HG02642 (cell line): Measurements from ENCODE around the gene CACNG6.
"Not testable (repeated sequence)": the region's sequence is repeated elsewhere in the genome, so short reads cannot be mapped to it uniquely, and the experiment has no call there.

Experiments used
- ATAC-seq: cut with Tn5 transposase; IDR thresholded peaks from one replicate; pipeline ENCODE4 v1.9.1; 2021; ENCODE audit warnings: mild to moderate bottlenecking; ENCODE audit not compliant: unreplicated experiment, poor library complexity

CACNG6 gene, protein sequence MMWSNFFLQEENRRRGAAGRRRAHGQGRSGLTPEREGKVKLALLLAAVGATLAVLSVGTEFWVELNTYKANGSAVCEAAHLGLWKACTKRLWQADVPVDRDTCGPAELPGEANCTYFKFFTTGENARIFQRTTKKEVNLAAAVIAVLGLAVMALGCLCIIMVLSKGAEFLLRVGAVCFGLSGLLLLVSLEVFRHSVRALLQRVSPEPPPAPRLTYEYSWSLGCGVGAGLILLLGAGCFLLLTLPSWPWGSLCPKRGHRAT

DNA sequence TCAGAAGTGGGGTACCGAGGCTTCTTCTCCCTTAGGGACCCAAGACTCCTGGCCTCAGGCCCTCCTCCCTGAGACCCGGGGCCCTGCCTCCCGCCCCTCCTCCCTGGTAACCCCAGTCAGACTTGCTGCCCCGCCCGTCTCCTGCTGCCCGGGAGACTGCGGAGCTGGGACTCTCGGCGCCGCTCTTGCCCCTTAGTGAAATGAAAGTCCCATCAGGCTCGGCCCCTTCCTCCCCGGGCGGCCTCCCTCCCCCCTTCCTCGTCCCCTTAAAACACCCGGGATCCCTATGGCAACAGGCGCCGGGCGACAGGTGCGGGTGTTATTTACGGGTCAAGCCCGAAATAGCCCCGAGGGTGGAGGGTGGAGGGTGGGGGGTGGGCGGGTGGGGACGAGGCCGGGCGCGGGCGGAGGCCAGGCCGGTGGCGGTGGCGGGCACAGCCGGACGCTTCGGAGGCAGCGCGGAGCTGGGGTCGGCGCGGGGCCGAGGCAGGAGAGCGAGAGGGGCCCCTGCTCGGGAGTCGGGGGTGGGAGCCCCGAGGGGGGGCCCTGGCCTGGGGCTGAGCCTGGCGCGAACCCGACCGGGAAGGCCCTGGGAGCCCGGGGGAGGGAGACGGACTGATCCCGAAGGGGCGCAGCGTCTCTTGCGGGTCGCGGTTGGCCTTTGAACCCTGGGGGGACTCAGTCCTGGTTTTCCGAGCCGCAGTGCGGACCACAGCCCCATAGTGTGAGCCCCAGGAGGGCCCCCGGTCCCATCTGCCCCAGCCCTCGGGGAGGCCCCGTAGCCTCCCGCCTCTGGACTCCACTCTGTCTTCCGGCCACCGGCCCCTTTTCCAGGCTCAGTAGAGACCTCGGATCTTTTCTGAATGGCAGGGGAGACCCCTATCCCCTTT lies at the start of gene CACNG6:
CACNG6 (plus strand) TSS at position 414 of the 890 bp plus-strand sequence. CDS start 1,241 bp downstream, outside the sequence.
- no peak for ATAC-seq

DNA sequence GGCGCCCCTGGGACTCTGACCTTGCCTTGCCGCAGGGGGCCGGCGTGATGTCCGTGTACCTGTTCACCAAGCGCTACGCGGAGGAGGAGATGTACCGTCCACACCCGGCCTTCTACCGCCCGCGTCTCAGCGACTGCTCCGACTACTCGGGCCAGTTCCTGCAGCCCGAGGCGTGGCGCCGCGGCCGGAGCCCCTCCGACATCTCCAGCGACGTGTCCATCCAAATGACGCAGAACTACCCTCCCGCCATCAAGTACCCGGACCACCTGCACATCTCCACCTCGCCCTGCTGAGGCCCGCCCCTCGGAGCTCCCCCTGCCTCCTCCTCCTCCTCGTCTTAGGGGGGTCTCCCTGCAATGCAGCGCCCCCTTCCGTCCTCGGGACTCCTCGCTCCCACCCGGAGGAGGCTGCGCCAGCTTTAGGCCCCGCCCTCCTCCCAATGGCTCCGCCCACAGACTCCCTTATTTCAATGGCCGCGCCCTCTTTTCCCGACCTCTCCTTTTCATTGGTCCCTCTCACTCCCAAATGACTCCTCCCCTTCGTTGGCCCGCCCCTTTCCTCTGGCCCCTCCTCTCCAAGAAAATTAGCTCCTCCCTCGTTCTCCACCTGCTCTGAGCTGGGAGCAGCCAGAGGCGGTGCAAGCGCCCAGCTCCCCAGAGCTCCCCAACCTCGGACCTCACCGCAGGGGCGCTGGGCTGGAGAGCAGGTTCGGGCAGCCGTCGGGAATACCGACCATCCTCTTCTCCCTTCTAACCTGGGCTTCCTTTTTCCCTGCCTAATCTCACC lies 49.2 kb upstream of the CACNG6 start:
- ATAC-seq, result no peak

DNA sequence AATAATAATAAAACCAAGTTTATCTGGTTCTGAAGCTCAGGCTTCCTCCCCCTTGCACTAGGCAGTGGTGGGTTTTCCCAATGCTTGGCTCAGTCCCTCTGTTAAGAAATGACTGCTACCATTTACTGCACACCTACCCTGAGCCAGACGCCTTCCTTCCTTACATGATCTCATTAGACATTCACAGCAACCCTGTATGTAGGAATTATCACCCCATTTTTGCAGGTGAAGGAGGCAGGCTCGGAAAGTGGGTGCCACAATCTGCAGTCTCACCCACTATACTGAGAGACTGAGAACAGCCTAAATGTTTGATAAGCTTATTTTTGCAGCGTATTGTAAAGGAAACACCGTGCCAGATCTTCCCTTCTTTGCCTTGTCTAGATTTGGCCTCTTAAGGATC lies 47.0 kb upstream of the CACNG6 start:
- no peak for ATAC-seq

DNA sequence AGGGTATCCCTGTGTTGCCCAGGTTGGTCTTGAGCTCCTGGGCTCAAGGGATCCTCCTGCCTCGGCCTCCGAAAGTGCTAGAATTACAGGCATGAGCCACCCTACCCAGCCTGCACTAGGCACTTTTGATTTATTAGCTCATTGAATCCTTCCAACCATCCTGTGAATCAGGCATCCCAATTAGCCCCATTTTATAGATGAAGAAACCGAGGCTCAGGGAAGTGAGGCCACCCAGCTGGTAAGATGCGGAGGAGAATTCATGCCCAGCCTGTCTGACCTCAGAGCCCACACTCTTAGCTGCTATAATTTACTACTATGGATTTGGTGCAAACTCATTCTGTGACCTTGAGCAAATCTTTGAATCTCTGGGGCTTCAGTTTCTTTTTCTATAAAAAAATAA lies 46.5 kb upstream of the CACNG6 start:
- ATAC-seq, result no peak

DNA sequence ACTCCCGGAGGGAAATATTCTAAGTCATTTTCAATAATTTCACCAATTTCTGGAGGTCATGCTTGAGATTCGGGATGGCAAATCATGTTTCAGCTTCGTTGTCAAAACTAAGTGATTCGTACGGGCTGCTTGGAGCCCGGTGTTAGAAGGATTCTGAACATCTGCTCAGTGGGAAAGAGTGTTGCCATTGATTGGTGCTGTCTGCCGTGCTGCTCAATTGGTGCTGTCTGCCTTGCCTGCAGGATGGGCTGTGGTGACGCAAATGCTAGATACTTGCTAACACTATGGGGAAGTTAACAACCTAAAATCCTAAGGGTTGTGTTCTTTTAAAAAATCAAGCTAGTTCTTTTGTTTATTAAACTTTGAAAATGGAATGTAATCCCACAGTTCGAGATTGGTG lies 46.0 kb upstream of the CACNG6 start:
- no peak for ATAC-seq

DNA sequence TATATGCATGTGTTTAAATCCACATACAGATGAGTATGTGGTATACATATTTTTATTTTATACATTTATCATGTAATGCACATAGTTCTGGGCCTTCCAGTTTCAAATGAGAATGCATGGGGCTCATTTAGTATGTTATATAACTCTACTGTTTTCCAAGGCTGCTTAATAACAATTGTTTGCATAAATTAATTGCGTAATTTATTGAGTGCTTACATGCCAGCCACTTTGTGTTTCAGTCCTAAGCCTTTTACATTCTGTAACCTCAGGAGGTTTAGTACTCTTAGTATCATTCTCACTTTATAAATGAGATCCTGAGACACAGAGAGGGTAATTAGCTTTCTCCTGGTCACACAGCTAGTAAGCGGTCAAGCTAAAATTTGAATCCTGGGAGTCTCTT lies 45.4 kb upstream of the CACNG6 start:
- no peak for ATAC-seq

DNA sequence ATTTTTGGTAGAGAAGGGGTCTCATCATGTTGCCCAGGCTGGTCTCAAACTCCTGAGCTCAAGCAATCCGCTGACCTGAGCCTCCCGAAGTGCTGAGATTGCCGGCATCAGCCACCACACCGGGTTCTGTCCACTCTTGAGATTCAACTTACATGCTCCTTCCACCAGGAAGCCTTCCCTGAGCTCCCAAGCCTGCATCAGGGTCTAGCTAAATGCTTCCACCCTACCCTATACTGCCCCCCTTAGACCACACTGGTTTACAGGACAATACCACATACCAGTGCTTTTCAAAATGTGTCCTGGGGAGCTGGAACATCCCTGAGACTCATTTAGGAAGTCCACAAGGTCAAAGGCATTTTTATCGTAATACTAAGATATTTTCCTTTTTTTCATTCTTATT lies 43.8 kb upstream of the CACNG6 start:
- no peak for ATAC-seq

DNA sequence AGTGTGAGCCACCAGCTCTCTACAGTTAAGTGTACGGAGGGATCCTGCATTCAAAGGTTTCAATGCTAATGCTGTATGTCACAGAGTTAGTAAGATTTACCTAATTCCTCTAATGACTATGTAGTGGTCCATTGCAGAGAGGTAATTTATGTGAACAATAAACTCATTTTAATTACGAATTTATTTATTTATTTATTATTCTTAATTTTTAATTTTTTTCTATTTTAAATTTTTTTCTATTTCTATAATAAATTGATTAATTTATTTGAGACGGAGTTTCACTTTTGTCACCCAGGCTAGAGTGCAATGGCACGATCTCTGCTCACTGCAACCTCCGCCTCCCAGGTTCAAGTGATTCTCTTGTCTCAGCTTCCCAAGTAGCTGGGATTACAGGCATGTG lies 42.8 kb upstream of the CACNG6 start:
- ATAC-seq, result not testable (repeated sequence)

DNA sequence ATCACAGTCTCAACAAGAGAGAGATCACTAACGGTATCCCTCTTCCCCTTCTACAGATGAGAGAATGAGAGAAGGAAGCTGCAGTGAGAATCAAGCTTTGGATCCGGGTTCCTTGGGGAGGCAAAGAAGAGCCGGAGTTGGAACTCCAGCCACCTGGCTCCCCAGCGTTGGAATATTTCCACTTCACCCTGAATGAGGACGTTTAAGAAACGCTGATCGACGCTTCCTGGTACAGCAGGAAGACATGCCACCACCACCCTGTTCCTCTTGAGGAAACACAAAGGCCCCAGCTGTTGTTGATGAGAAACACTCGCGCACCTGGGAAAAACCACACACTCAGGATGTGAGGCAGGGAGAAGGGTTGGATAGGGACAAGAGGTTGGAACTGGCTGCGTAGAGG lies 40.0 kb upstream of the CACNG6 start:
- ATAC-seq, result no peak

DNA sequence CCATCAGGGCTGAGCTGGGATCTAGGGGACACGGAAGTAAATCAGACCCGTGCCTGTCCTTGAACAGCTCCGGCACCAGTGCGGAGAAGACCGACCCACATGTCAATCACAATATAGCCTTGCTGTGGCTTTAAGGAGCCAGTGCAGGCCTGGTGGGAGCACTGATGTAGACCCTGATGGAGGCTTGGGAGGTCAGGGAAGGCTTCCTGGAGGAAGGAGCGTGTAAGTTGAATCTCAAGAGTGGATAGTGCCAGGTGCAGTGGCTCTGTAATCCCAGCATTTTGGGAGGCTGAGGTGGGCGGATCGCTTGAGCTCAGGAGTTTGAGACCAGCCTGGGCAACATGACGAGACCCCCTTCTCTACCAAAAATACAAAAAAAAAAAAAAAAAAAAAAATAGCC lies 39.5 kb upstream of the CACNG6 start:
- ATAC-seq, result no peak

DNA sequence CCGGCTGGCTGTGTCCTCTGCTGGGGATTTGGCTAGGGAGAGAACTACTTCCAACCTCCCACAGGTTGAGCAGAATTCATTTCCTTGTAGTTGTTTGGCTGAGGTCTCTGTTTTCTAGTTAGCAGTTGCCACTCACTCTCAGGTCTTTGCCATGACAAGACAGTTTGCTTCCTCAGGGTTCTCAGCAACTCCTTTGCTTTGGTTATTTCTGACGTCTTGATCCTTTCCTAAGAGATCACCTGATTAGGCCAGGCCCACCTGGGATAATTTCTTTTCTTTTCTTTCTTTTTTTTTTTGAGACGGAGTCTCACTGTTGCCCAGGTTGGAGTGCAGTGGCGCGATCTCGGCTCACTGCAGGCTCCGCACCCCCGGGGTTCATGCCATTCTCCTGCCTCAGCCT lies 38.1 kb upstream of the CACNG6 start:
- ATAC-seq, result no peak

DNA sequence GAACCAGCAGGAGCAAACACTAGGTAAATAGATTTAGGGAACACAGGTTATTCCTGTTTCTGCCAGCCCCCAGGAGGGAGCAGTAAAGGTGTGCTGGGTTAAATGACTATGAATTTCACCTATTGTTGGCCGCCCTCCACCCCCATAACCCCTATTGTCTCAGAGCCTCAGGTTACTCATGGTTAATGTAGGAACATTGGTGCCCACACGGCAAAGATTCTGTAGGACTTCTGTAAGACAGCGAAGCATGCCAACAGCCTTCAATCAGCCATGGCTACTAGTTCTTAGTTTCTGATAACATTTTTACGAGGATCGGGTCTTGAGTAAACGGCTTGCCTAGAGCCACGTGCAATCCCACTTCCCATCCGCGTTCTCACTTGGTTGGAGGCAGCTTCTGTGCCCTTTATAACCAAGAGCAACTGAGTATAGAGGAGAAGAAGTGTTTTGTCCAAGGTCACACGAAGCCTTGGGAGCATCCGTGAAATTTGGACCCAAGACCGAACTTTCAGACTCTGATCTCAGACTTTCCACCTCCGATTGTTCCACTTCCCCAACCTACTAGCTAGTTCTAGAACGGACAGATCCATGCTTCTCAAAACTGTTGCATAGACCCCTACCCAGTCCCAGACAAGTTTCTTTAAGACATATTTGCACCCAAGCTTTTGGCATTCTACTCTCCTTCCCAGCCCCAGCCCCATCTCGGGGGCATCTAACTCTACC lies 33.8 kb upstream of the CACNG6 start:
- no peak for ATAC-seq

DNA sequence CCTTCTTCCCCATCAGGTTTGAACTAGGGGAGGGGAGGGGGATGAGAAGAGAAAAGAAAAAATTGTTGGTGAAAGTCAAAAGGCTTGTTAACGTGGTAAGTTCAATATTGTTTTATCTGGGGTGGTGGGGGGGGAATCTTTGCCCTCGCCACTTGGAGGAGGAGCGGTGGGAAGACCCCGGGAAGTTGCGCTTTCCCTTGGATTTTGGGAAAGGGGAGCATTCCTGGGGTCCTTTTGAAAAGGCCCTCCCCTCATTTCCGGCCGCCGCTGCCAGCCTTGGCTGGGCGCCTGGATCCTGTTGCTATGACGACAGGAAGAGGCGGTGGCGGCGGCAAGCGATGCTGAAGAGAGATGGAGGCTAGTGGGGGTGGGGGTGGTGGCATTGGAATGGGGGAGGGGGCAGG lies 33.3 kb upstream of the CACNG6 start:
- ATAC-seq, result no peak

DNA sequence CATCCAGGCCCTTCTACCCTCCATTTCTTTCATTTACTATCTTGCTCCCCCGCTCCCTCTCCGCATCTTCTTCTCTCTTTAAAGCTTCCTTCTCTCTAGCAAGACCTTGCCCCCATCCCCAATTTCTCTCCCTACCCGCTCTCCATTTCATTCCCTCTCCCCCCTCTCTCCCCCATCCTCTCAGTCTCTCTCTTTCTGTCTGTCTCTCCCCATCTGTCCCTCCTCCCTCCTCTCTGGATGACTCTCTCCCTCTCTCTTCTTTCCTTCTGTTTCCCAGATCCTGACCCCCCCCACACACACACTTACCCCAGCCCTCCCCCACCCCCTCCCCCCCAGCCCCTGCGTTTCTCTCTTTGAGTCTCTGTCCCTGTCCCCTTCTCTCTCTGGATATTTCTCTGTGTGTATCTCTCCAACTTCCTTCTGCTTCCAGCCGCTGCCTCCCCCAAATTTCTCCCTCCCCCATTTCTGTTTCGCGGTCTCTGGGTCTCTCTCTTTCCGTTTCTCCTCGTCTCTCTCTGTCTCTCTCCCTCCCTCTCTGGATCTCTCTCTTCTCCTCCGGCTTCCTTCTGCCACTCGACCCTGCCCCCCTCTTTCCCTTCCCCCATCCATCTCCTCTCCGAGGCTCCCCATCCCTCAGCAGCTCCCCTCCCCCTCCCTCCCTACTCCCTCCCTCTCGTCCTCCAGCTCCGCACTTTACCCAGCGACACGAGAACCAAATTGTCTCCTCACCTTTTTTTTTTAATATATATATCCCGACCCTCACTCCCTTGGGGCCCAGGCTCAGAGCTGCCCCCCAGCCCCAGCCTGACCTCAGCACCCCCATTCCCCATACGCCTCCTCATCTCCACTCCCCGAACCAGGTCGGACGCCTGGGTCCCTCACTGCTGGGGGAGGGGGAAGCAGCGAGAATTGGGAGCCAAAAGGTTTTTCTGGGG lies 32.3 kb upstream of the CACNG6 start:
- ATAC-seq, result no peak

DNA sequence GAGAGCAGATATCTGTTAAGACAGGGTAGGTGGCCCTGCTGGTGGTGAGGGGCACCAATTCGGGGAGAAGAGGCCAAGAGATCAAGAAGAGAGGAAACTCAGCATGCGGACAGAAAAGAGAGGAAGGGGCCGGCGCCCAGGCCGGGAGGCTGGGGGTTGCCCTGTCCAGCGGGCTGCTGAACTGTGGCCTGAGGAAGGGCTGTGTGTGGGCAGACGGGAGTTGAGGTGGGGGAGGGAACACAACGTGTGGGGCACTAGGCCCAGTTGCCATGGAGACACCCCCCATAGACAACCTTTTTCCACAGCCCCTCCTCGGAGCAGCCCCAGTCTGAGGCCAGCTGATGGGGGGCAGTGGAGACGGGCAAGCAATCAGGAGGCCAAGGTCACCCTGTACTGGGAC lies 31.2 kb upstream of the CACNG6 start:
- no peak for ATAC-seq

DNA sequence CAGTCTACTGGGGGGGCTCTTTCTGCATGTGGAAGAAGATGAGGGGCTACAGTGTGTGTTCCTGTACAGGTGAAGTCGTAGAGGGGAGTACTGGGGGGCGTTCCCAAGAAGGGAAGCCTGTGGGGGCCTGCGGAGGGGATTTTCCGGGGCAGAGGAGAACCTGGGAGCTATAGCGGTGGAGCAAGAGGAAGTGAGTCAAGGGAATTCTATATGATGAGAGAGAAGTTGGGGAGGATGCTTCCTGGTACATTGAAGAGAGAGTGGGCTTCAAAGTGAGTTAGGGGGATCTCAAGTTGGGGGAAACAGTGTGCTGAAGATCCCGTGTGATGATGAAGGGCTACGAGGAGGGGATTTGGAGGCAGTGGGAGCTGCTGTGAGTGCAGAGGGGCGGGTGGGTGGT lies 30.6 kb upstream of the CACNG6 start:
- ATAC-seq, result no peak

DNA sequence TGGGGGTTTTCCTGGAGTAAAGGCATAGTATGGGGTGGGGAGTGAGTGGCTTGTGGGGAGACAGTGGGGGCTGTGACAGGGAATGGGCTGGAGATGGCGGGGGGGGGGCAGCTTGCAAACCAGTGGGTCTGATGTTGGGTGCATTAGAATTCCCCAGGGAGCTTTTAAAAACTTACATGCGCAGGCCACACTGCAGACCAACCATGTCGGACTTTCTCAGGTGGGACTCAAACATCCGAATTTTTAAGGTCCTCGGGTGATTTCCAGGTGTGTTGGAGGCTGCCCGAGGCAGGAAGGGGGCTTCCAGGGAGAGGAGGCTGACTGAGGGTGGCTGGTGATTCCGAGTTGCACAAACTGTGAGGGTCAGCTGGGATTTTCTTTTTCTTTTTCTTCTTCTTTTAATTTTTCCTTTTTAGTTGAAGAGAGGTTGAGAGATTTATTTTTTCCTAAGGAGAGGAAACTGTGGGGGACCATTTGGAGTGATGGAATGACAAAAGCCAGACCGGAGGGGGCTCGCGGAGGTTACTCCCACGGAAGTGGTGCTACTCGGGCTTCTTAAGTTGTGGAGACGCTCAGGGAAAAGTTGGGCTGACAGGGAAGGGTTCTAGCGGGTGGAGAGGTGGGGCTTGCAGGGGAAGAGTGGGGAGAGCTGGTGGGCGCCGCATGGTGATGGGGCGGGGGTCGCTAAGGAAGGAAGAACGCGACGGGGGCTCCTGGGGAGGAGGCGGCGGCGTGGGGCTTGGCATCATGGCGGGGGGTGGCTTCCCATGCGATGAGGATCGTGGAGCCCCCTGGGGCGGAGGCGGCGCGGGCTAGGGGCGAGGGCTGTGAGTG lies 29.7 kb upstream of the CACNG6 start:
- ATAC-seq, result no peak

DNA sequence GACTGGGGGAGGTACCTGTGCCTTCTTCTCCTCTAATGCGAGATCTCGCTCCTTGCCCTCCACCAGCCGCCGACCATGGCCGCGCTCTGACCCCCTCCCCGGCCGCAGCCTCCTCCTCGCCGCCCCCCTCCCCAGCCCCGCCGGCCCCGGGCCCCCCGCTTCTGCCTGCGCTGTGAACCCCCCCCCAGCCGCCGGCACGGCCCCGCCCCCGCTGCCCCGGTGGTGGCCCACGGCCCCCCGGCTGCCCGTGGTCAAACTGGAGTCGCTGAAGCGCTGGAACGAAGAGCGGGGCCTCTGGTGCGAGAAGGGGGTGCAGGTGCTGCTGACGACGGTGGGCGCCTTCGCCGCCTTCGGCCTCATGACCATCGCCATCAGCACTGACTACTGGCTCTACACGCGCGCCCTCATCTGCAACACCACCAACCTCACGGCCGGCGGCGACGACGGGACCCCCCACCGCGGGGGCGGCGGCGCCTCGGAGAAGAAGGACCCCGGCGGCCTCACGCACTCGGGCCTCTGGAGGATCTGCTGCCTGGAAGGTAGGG lies 28.5 kb upstream of the CACNG6 start, which contains the start of gene CACNG8:
CACNG8 (plus strand) TSS at position 51 of the 545 bp plus-strand sequence.
- ATAC-seq, result no peak
